Stimulated activated effector memory CD8-positive, alpha-beta T cell treated with anti-CD3 and anti-CD28 coated beads, Interleukin-12 subunit alpha, Interleukin-12 subunit beta, amount 100 ng/mL, for 72 hours (primary cell): ENCODE results near the gene B4GALNT4.
"Not testable (repeated sequence)": the region's sequence is repeated elsewhere in the genome, so short reads cannot be mapped to it uniquely, and the experiment has no call there.

Experiments used
- ATAC-seq: fragments of 150-1000 bp; cut with Tn5 transposase; 2 replicates; pipeline ENCODE4 v1.10.0; 2021
- DNase-seq, 2 donors: peaks; one replicate each; pipeline ENCODE4 v3.0.0; 2021 to 2022; ENCODE audit warnings: low spot score in 2 of 2
- H3K27ac Mint-ChIP-seq: one replicate; pipeline ENCODE4 v1.8.0; 2022; ENCODE audit warnings: mild to moderate bottlenecking, mixed read lengths
- H3K36me3 Mint-ChIP-seq: one replicate; pipeline ENCODE4 v1.8.0; 2022; ENCODE audit warnings: mild to moderate bottlenecking, mixed read lengths
- H3K4me1 Mint-ChIP-seq: one replicate; pipeline ENCODE4 v1.8.0; 2022; ENCODE audit warnings: mixed read lengths
- H3K4me3 Mint-ChIP-seq: one replicate; pipeline ENCODE4 v1.8.0; 2022; ENCODE audit warnings: mild to moderate bottlenecking, mixed read lengths
- H3K9me3 Mint-ChIP-seq: one replicate; pipeline ENCODE4 v1.8.0; 2022; ENCODE audit warnings: mixed read lengths

The B4GALNT4 gene

DNA sequence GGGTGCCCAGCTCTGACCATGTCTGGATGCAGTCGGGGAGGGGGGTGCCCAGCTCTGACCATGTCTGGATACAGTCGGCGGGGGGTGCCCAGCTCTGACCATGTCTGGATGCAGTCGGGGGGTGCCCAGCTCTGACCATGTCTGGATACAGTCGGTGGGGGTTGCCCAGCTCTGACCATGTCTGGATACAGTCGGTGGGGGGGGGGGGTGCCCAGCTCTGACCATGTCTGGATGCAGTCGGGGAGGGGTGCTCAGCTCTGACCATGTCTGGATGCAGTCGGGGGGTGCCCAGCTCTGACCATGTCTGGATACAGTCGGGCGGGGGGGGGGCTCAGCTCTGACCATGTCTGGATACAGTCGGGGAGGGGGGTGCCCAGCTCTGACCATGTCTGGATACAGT, 42.2 kb downstream of the B4GALNT4 start:
- not testable (repeated sequence) for H3K4me3 Mint-ChIP-seq, DNase-seq, H3K27ac Mint-ChIP-seq, ATAC-seq, H3K36me3 Mint-ChIP-seq, H3K9me3 Mint-ChIP-seq
- H3K4me1 Mint-ChIP-seq: peaks cover 39% of the 10 kb centered on the region

GRCh38 chr11:412641-413119, 43.4 kb downstream of the B4GALNT4 start:
- Mint-ChIP-seq H3K9me3 (no peaks in the 10 kb centered on the region), H3K4me3 (peak overlapping the region; percentile 84), H3K36me3 (no peaks in the 10 kb centered on the region), H3K4me1 (peaks cover 39% of the 10 kb centered on the region), H3K27ac (no peak overlapping the region)
- DNase-seq: no peak
- ATAC-seq: no peak

GRCh38 chr11:413120-414081, 44.1 kb downstream of the B4GALNT4 start:
- DNase-seq: no peak
- H3K27ac Mint-ChIP-seq: peak overlapping the region; percentile 43
- no peak for ATAC-seq

GRCh38 chr11:414318-414857, 45.1 kb downstream of the B4GALNT4 start:
- DNase-seq: no peak
- Mint-ChIP-seq H3K4me3 (peak overlapping the region; percentile 84), H3K27ac (peak overlapping the region; percentile 64), H3K4me1 (peaks cover 39% of the 10 kb centered on the region), H3K36me3 (no peaks in the 10 kb centered on the region), H3K9me3 (no peaks in the 10 kb centered on the region)
- peak; percentile 58 for ATAC-seq

More at GRCh38 chr11:413120-414081, 44.1 kb downstream of the B4GALNT4 start:
- no peaks in the 10 kb centered on the region for H3K9me3 Mint-ChIP-seq
- H3K4me1 Mint-ChIP-seq: peaks cover 39% of the 10 kb centered on the region
- H3K36me3 Mint-ChIP-seq: no peaks in the 10 kb centered on the region
- peak overlapping the region; percentile 84 for H3K4me3 Mint-ChIP-seq

DNA sequence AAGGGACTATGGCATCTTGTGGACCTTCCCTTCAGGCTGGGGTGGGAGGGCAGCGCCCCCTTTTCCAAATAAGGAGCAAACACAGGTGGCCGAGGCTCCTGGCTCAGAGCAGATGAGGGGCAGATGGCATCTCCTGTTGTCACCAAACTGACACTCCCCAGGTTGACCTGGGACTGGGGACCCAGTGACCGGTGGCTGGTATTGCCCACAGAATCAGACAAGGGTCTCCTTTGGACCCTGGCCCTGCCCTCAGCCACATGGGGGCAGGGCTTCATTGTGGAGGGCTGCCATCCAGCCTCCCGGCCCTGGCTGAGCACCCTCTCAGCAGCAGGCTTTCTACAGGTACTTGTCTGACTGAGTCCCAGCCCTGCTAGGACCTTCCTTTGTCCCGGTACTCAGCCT, 46.3 kb downstream of the B4GALNT4 start:
- H3K27ac Mint-ChIP-seq: peak overlapping the region; percentile 64
- ATAC-seq (no peak), DNase-seq (peak in 1 of 2 donors; percentile 70)
- peaks cover 39% of the 10 kb centered on the region for H3K4me1 Mint-ChIP-seq
- H3K9me3 Mint-ChIP-seq: no peaks in the 10 kb centered on the region
- no peaks in the 10 kb centered on the region for H3K36me3 Mint-ChIP-seq
- H3K4me3 Mint-ChIP-seq: peak overlapping the region; percentile 84

DNA sequence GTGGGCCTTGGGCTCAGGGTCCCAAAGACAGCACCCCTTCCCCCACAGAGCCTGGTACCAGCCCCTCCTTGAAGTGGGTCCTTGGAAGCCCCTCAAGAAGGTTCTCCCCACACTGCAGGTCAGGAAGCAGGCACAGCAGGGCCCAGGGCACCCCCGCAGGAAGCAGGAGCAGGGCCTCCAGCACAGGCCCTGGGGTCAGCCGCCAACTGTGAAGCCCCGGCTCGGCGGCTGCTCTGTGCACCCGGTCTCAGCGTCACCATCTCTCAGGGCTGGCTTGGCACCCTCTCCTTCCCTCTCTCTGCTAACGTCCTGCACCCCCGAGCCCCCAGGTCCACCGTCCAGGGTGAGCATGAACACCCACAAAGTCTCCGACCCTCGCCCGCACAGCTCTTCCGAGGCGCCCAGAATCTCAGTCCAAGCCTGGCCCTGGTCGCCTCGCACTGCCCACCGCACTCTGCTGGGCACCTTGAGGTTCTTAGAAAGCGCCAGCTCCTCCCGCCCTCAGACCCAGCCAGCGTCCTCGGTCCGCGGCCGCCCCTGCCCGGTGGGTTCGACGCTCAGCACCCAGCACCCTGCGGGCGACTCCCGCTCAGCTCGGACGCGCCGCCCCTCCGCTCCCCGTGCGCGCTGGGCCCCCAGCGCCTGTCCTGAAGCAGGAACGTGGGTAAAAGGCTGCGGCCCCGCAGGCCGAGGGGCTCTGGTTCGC, 46.9 kb downstream of the B4GALNT4 start:
- Mint-ChIP-seq H3K4me1 (peaks cover 39% of the 10 kb centered on the region), H3K9me3 (no peaks in the 10 kb centered on the region), H3K36me3 (no peaks in the 10 kb centered on the region), H3K4me3 (peak overlapping the region; percentile 84), H3K27ac (peak overlapping the region; percentile 64)
- DNase-seq: no peak
- ATAC-seq: peak; percentile 4

DNA sequence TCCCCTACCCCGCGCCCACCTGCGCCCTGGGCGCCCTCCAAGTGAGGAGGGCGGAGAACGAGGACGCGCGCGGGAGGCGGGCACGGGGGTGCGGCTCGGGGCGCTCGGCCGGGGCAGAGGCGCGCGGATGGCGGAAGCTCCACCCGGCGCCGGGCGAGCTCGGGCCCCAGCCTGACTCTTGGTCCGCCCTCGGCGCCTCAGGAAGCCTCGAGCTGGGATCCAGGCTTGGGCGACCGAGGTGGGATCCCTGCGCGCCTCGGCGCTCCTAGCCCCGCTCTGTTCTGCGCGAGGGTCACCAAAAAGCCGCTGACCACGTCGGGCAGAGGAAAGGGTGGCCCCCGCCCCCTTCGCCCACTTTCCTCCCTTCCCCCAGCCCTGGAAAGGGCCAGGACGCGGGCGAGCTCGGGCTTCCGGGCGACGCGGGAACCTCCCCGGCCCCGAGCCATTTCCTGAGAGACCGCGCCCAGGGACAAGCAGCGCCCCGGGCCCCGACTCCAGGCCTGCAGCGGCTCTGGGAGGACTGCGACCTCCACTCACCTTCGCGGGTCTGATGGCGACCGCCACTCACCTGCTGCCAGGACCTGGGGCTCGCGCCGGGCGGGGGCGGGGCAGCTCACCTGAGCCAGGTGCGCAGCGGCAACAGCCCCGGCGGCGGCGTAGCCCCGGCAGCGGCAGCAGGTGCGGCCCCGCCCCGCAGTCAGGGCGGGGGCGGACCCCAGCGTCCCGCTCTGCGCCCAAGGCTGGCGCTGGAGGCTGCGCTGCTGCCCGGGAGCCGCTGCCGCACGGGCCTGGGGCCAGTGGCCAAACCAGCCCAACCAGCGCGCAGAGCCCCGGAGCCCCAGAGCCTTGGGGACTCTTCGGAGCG, 47.7 kb downstream of the B4GALNT4 start:
- peak in 1 of 2 donors; percentile 77 for DNase-seq
- Mint-ChIP-seq H3K9me3 (no peaks in the 10 kb centered on the region), H3K4me1 (peaks cover 39% of the 10 kb centered on the region), H3K36me3 (no peaks in the 10 kb centered on the region), H3K27ac (peak overlapping the region; percentile 64), H3K4me3 (peak overlapping the region; percentile 84)
- peak; percentile 60 for ATAC-seq

DNA sequence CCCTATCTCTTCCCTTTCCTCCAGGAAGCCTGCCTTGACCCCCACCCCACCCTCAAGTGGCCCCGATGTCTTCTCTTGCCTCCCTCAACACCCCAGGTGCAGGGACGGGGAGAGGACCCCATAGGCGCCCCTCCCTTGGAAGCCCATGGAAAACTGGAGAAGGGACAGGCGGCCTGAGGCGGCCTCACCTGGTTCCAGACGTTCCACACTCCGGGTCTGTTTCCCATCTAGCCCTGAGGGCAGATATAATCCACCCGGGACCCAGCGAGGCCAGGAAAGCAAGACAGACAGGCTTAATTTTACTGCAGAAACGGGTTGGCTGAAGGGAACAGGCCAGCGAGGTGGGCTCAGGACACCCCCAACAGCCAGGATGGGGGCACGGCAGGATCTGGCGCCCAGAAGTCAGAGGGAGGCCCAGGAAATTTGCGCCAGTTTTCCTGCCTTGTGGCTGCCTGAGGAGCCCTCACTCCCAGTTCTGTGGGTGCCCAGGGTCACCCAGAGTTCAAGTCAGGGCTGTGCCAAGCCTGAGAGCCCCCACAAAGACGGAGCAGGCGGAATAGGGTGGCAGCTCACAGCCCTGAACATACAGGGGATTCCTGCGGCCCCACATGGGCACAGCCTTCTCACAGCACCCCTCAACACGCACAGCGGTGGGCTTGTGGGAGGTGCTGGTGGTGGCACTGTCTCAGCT, 48.5 kb downstream of the B4GALNT4 start:
- ATAC-seq: no peak
- H3K4me3 Mint-ChIP-seq: peak overlapping the region; percentile 84
- H3K4me1 Mint-ChIP-seq: peaks cover 37% of the 10 kb centered on the region
- H3K36me3 Mint-ChIP-seq: peaks cover under 1% of the 10 kb centered on the region
- no peaks in the 10 kb centered on the region for H3K9me3 Mint-ChIP-seq
- DNase-seq: peak in 1 of 2 donors; percentile 55
- H3K27ac Mint-ChIP-seq: peak overlapping the region; percentile 26

- H3K4me3 Mint-ChIP-seq: peak overlapping the region; percentile 84
- ATAC-seq (no peak), DNase-seq (peak in 1 of 2 donors; percentile 51)
- H3K36me3 Mint-ChIP-seq: peaks cover 5% of the 10 kb centered on the region
- H3K27ac Mint-ChIP-seq: no peak overlapping the region
- no peaks in the 10 kb centered on the region for H3K9me3 Mint-ChIP-seq
- peaks cover 29% of the 10 kb centered on the region for H3K4me1 Mint-ChIP-seq
Measured at GRCh38 chr11:418343-419247, 49.3 kb downstream of the B4GALNT4 start.

DNA sequence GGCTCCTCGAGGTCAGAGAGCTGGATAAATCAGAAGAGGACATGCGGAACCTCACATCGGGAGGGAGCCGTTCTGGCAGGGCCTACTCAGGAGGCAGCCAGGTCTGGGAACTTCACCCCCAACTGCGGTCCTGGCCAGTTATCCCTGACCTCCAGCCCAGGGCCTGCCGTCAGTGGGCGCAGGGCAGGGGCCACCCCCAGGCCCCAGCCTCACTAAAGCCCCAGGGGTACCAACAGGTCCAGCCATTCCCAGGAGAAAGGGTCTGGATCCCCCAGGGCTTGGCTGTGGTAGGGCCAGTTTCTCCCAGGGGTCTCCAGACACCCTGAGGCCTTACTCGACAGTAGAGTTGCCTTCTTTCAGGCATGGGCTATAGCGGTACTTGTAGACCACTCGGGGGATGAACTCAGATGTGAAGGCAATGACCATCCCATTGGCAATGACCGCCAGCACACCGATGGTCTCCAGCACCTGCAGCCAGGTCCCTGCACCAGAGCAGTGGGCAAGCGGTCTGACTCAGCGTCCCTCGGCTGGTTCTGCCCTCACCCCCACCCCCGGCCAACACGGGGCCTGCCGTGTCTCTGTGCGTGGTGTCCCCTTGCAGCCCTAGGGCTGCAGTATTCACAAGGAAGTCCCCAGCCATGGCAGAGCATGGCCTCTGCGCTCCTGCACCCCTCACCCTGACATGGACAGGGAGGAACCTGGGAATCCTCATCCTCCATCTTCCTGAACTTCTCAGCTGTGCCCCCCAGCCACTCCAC, 50.1 kb downstream of the B4GALNT4 start:
- H3K9me3 Mint-ChIP-seq: no peaks in the 10 kb centered on the region
- no peak overlapping the region for H3K4me3 Mint-ChIP-seq
- peaks cover 13% of the 10 kb centered on the region for H3K36me3 Mint-ChIP-seq
- ATAC-seq (no peak), DNase-seq (peak in 1 of 2 donors; percentile 50)
- H3K27ac Mint-ChIP-seq: peak overlapping the region; percentile 40
- H3K4me1 Mint-ChIP-seq: peaks cover 21% of the 10 kb centered on the region

- ATAC-seq: no peak
- Mint-ChIP-seq H3K27ac (peak overlapping the region; percentile 40), H3K9me3 (peaks cover 2% of the 10 kb centered on the region), H3K4me1 (peaks cover 12% of the 10 kb centered on the region), H3K36me3 (peaks cover 17% of the 10 kb centered on the region), H3K4me3 (no peak overlapping the region)
- DNase-seq: peak in 1 of 2 donors; percentile 46
Measured at GRCh38 chr11:420054-420910, 51.0 kb downstream of the B4GALNT4 start.

- Mint-ChIP-seq H3K4me3 (no peak overlapping the region), H3K9me3 (peaks cover 2% of the 10 kb centered on the region), H3K4me1 (peaks cover 6% of the 10 kb centered on the region), H3K36me3 (peaks cover 17% of the 10 kb centered on the region), H3K27ac (no peak overlapping the region)
- no peak for DNase-seq
- no peak for ATAC-seq
Measured at GRCh38 chr11:420911-421321, 51.6 kb downstream of the B4GALNT4 start.
